GM12892 (cell line): Measurements from ENCODE around the gene P2RY2.

Source experiments
- POLR2A ChIP-seq: IDR thresholded peaks from 2 replicates; pipeline ENCODE4 v1.6.1; 2011; ENCODE audit warnings: low read depth, low read length, control low read depth
- POLR2AphosphoS5 ChIP-seq: IDR thresholded peaks from 2 replicates; pipeline ENCODE4 v1.6.1; 2011; ENCODE audit warnings: low read depth, low read length, control low read depth
- TAF1 ChIP-seq: IDR thresholded peaks from 2 replicates; pipeline ENCODE4 v1.6.1; 2011; ENCODE audit warnings: low read depth, mild to moderate bottlenecking, control low read depth, low read length, borderline replicate concordance

DNA sequence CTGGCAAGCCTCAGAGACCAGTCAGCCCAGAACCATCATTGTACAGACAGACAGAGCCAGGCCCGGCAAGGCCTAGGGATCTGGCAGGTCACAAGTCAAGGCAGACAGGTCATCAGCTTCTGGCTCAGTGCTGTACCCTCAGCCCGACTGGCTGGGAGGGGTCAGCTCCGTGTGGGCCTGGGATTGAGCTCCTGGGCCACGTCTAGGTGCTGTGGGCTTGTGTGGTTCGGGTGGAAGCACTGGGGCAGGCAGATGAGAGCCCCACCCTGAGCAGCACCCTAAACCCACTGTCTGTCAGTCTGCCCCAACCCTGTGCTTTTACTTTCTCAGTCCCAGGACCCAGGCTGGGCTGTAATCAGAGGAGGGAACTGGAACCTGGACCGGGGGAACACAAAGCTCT is 26.9 kb upstream of the P2RY2 start:
- TF ChIP-seq TAF1 = no peak
- no peak for TF ChIP-seq POLR2A
- no peak for TF ChIP-seq POLR2AphosphoS5
